A673 (cell line): ENCODE measurements around the gene FOXO3. TPM values are rescaled to one million over a fixed set of nuclear protein-coding genes. Genes with fewer than 3 reads are reported as not detected.

ENCODE experiments used
- BruUV-seq: library from RNA; stranded (reverse); fragments of 400-500 nt; replicated peaks from 2 replicates; lab custom pipeline; 2021; lab: Mats Ljungman, UMichigan
- CTCF ChIA-PET: fragments of 300-600 bp; sonication (Branson Sonifier 250); formaldehyde crosslinking; loops from one replicate; lab custom pipeline; 2022; ENCODE audit warnings: antibody characterized with exemption; lab: Charles Lee
- POLR2A ChIA-PET: fragments of 300-600 bp; sonication (Branson Sonifier 250); formaldehyde crosslinking; loops from one replicate; lab custom pipeline; 2022; ENCODE audit warnings: antibody characterized with exemption; ENCODE audit not compliant: low non-redundant PET; lab: Charles Lee
- DNase-seq: peaks from one replicate; pipeline ENCODE4 v3.0.0-alpha.2; 2015; ENCODE audit warnings: low spot score
- H3K27ac ChIP-seq: fragments of 200-600 bp; sonication (generic); 2 replicates; pipeline ENCODE4 v1.5.1; 2016; ENCODE audit warnings: mixed run types, low read depth, mild to moderate bottlenecking, mixed read lengths, antibody characterized with exemption, low read length; ENCODE audit not compliant: poor library complexity, severe bottlenecking
- H3K27me3 ChIP-seq: fragments of 200-600 bp; sonication (generic); replicated peaks from 2 replicates; pipeline ENCODE4 v1.6.1; 2017; ENCODE audit warnings: mixed run types, low read depth, mild to moderate bottlenecking, mixed read lengths, antibody characterized with exemption, low read length; ENCODE audit not compliant: insufficient read depth, poor library complexity
- H3K36me3 ChIP-seq: fragments of 200-600 bp; sonication (generic); 2 replicates; pipeline ENCODE4 v1.6.1; 2016; ENCODE audit warnings: mixed run types, mild to moderate bottlenecking, mixed read lengths, antibody characterized with exemption, low read length; ENCODE audit not compliant: insufficient read depth, poor library complexity, severe bottlenecking
- H3K4me1 ChIP-seq: fragments of 200-600 bp; sonication (generic); 2 replicates; pipeline ENCODE4 v1.6.1; 2017; ENCODE audit warnings: mixed run types, mild to moderate bottlenecking, mixed read lengths, antibody characterized with exemption, low read length; ENCODE audit not compliant: insufficient read depth, poor library complexity, severe bottlenecking
- H3K4me3 ChIP-seq: fragments of 200-600 bp; sonication (generic); 2 replicates; pipeline ENCODE4 v1.5.1; 2016; ENCODE audit warnings: low read depth, mixed run types, mild to moderate bottlenecking, mixed read lengths, low read length; ENCODE audit not compliant: poor library complexity, severe bottlenecking
- H3K9me3 ChIP-seq: fragments of 200-600 bp; sonication (generic); 2 replicates; pipeline ENCODE4 v1.6.1; 2016; ENCODE audit warnings: mixed run types, low read depth, mild to moderate bottlenecking, mixed read lengths, antibody characterized with exemption, low read length; ENCODE audit not compliant: poor library complexity, severe bottlenecking
- CTCF ChIP-seq: fragments of 300-800, 200-600 bp; sonication (generic); conservative IDR thresholded peaks from 2 replicates; pipeline ENCODE4 v1.5.1; 2017; ENCODE audit warnings: low read depth, mild to moderate bottlenecking, antibody characterized with exemption, low read length, moderate library complexity, mixed read lengths
- EZH2 ChIP-seq: fragments of 200-600 bp; sonication (generic); IDR thresholded peaks from 2 replicates; pipeline ENCODE4 v1.6.1; 2017; ENCODE audit warnings: borderline replicate concordance, low read depth, mild to moderate bottlenecking, mixed read lengths, antibody characterized with exemption, low read length; ENCODE audit not compliant: poor library complexity, severe bottlenecking
- intact Hi-C: fragments of 100-400 bp; cut with micrococcal nuclease; formaldehyde crosslinking; loops from one replicate; pipeline ENCODE4 v1.10.0; 2022; ENCODE audit not compliant: unreplicated experiment
- total RNA-seq: library from RNA; stranded (reverse); gene quantifications from 2 replicates; pipeline ENCODE4 v1.2.3, GENCODE V29; 2021

Gene FOXO3
- total RNA-seq, 1 experiment from 2014 or later: 16.8 TPM

GRCh38 chr6:108633436-108633835 is 72.7 kb downstream of the FOXO3 start:
- H3K27ac ChIP-seq: no peak overlapping the region
- intact Hi-C loops: no loop called here
- no TSS peak for BruUV-seq
- H3K9me3 ChIP-seq: no peaks in the 10 kb centered on the region
- TF ChIP-seq EZH2: no peak
- TF ChIP-seq CTCF: no peak
- no peaks in the 10 kb centered on the region for H3K27me3 ChIP-seq
- DNase-seq: no peak
- no peak overlapping the region for H3K4me3 ChIP-seq
- ChIA-PET POLR2A (no interaction called here), CTCF (no interaction called here)
- H3K4me1 ChIP-seq: peaks cover 2% of the 10 kb centered on the region
- H3K36me3 ChIP-seq: no peaks in the 10 kb centered on the region

- no peak overlapping the region for H3K4me3 ChIP-seq
- POLR2A ChIA-PET: no interaction called here
- no peak for TF ChIP-seq EZH2
- TF ChIP-seq CTCF: no peak
- no peak for DNase-seq
- CTCF ChIA-PET: no interaction called here
- H3K9me3 ChIP-seq: no peaks in the 10 kb centered on the region
- H3K36me3 ChIP-seq: no peaks in the 10 kb centered on the region
- H3K27me3 ChIP-seq: no peaks in the 10 kb centered on the region
- BruUV-seq: no TSS peak
- H3K4me1 ChIP-seq: no peaks in the 10 kb centered on the region
- intact Hi-C loops: no loop called here
- no peak overlapping the region for H3K27ac ChIP-seq
Measured at GRCh38 chr6:108635505-108636226, 74.9 kb downstream of the FOXO3 start.

- no peaks in the 10 kb centered on the region for H3K27me3 ChIP-seq
- no peaks in the 10 kb centered on the region for H3K36me3 ChIP-seq
- H3K27ac ChIP-seq: no peak overlapping the region
- no peaks in the 10 kb centered on the region for H3K4me1 ChIP-seq
- POLR2A ChIA-PET: no interaction called here
- CTCF ChIA-PET: no interaction called here
- H3K4me3 ChIP-seq: no peak overlapping the region
- DNase-seq: no peak
- no peaks in the 10 kb centered on the region for H3K9me3 ChIP-seq
- TF ChIP-seq CTCF: no peak
- TF ChIP-seq EZH2: no peak
- BruUV-seq: no TSS peak
- intact Hi-C loops: no loop called here
Measured at GRCh38 chr6:108637963-108638362, 77.2 kb downstream of the FOXO3 start.
